Measurements from ENCODE around the gene INPP4A. TPM values are rescaled to one million over a fixed set of nuclear protein-coding genes. Genes with fewer than 3 reads are reported as not detected.

The INPP4A gene
- total and polyA plus RNA-seq, 9 of the 15 experiments (the other 6 are each of a cell fraction or from before 2014, with no cell fraction given), result 1.8 to 15.7 (median 8.3) TPM

GRCh38 chr2:98498703-98499440 lies 54.2 kb downstream of the INPP4A start:
- no peak overlapping the region for H3K4me2 ChIP-seq (ENCODE audit: insufficient read depth, low read length)
- POLR2A ChIA-PET, result no interaction called here
- CTCF ChIA-PET (ENCODE audit: low intra/inter-chr PET ratio), result no interaction called here
- no peak overlapping the region for H3K27ac ChIP-seq (ENCODE audit: extremely low read depth, low read depth, low read length)
- no peaks in the 10 kb centered on the region for H3K27me3 ChIP-seq (ENCODE audit: control insufficient read depth in 2 of 2, insufficient read depth in 2 of 2, low read length in 2 of 2)
- no peak for ATAC-seq
- no peak overlapping the region for H3K9ac ChIP-seq (ENCODE audit: insufficient read depth in 1 of 2, low read depth in 2 of 2, low read length in 2 of 2)
- no peak overlapping the region for H3K4me3 ChIP-seq
- in situ Hi-C loops (cut with MboI), result no loop called here
- BruUV-seq (replicated peaks), result no TSS peak
- no peak for DNase-seq (ENCODE audit: extremely low read depth in 1 of 4, low spot score in 3 of 4)
- H4K20me1 ChIP-seq (replicated peaks; ENCODE audit: control insufficient read depth, insufficient read depth, low read length), result no peaks in the 10 kb centered on the region; the same call in 1 of the 2 replicates
- no peak overlapping the region for H2AFZ ChIP-seq (ENCODE audit: low read depth, low read length)
- 0 out of 2 replicates have a peak, but pooled peaks cover 3% of the 10 kb centered on the region for H3K9me3 ChIP-seq (replicated peaks; ENCODE audit: control insufficient read depth, insufficient read depth, low read depth, low read length)
- H3K9me1 ChIP-seq (ENCODE audit: control insufficient read depth, insufficient read depth, low read length), result no peaks in the 10 kb centered on the region
- TF ChIP-seq MAFF (IDR thresholded peaks at IDR 0.05; ENCODE audit: low read length) (no peak), POLR2B (IDR thresholded peaks at IDR 0.05; ENCODE audit: low read depth, partially characterized antibody) (no peak), YY1 (IDR thresholded peaks at IDR 0.05; ENCODE audit: borderline replicate concordance in 1 of 3, control insufficient read depth in 1 of 3, extremely low read depth in 1 of 3, insufficient read depth in 3 of 3, insufficient read length in 1 of 3, insufficient replicate concordance in 2 of 3, low read depth in 1 of 3, low read length in 2 of 3) (no peak), ZBTB26 (CRISPR knock-in tag; IDR thresholded peaks at IDR 0.05) (no peak), THRA (IDR thresholded peaks at IDR 0.05) (no peak), ZNF57 (CRISPR knock-in tag; IDR thresholded peaks at IDR 0.05) (no peak), CBX5 (IDR thresholded peaks at IDR 0.05; ENCODE audit: borderline replicate concordance, low read depth) (no peak), CREB3 (tag; conservative IDR thresholded peaks at IDR 0.05; ENCODE audit: low read depth) (no peak), CBFA2T3 (IDR thresholded peaks at IDR 0.05) (no peak), PRMT5 (CRISPR knock-in tag; IDR thresholded peaks at IDR 0.05) (no peak), ELK1 (CRISPR knock-in tag; IDR thresholded peaks at IDR 0.05) (no peak), ZBTB43 (CRISPR knock-in tag; IDR thresholded peaks at IDR 0.05) (no peak), BACH1 (tag; IDR thresholded peaks at IDR 0.05) (no peak), CC2D1A (IDR thresholded peaks at IDR 0.05) (no peak)
- no peaks in the 10 kb centered on the region; the same call in 1 of the 3 replicates for H3K36me3 ChIP-seq (ENCODE audit: control insufficient read depth, insufficient read depth, low read length)
- 92% methylated on average over 4 of the region's 4 CpGs for WGBS (ENCODE audit: insufficient coverage, low coverage, missing lambda C conversion rate)
- no peaks in the 10 kb centered on the region for H3K4me1 ChIP-seq (replicated peaks in 1 of 2; ENCODE audit: control insufficient read depth in 2 of 2, insufficient read depth in 2 of 2, low read length in 2 of 2)
- FAIRE-seq, result no peak
- H3K79me2 ChIP-seq (ENCODE audit: control insufficient read depth, insufficient read depth, low read length), result no peaks in the 10 kb centered on the region
- intact Hi-C loops (cut with micrococcal nuclease), result no loop called here
